ENCODE data around the gene ILK. TPM values are rescaled to one million over a fixed set of nuclear protein-coding genes. Genes with fewer than 3 reads are reported as not detected.

ILK gene
- total RNA-seq, 4 donors from 2014 or later = 159 to 211 (median 169) TPM

DNA sequence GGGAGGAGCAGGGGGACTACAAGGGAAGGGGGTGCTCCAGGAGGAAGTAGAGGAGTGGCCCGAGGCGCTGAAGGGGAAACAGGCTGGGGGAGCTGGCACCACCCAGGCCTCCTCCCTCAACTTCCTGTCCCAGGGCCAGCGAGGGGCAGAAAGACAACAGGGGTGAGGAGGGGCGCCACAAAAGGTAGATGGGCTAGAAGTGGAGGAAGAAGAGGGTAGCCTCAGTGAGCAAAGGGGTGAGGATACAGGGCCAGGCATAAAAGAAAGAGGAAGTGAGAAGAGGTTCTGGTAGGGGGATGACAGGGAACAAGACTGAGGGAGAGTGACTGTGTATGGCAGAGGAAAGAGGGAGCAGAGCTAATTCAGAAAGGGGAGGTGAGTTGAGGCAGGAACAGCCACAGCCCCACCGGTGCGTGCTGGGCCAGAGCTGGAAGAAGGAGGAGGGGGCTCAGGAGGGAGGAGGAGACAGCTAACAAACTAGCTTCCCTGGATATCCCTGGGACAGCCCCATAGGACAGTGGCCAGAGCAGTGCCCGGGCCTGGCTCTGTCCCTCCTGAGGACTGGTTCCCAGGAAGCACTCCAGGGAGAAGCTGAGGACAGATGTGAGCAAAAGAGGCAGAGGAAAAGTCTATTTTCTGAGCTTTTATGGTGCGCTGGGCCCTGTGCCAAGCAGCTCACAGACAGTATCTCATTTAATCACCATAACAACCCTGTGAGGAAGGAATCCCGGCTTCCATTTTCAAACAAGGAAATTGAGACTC is 43.5 kb downstream of the ILK start:
- Histone ChIP-seq H3K4me1 (peaks cover 20 to 31% (median 23%) of the 10 kb centered on the region in 4 donors), H3K27ac (peak overlapping the region; percentile 70 to 79 (median 72)), H3K9me3 (no peaks in the 10 kb centered on the region), H3K27me3 (no peaks in the 10 kb centered on the region), H3K4me3 (no peak overlapping the region), H3K36me3 (no peaks in the 10 kb centered on the region)
- in situ Hi-C loops (cut with MboI; ENCODE audit: low pct_ligation_motif_present in 1 of 4, low pct_unique_long_range_greater_than_20kb in 1 of 4, low sequenced_read_pairs in 3 of 4) (no loop called here), intact Hi-C loops (cut with DNase I; ENCODE audit: low total_unique reads) (no loop called here)
- 38 to 40% methylated on average over 5 to 9 of the region's 9 CpGs for WGBS, 2 donors (ENCODE audit: low coverage in 1 of 2)
- DNase-seq = no peak
- TF ChIP-seq POLR2A (IDR thresholded peaks at IDR 0.05) (no peak), EP300 (IDR thresholded peaks at IDR 0.05; ENCODE audit: low read depth) (no peak), POLR2AphosphoS5 (IDR thresholded peaks at IDR 0.05) (no peak)
- TF ChIP-seq, protein P1, sequence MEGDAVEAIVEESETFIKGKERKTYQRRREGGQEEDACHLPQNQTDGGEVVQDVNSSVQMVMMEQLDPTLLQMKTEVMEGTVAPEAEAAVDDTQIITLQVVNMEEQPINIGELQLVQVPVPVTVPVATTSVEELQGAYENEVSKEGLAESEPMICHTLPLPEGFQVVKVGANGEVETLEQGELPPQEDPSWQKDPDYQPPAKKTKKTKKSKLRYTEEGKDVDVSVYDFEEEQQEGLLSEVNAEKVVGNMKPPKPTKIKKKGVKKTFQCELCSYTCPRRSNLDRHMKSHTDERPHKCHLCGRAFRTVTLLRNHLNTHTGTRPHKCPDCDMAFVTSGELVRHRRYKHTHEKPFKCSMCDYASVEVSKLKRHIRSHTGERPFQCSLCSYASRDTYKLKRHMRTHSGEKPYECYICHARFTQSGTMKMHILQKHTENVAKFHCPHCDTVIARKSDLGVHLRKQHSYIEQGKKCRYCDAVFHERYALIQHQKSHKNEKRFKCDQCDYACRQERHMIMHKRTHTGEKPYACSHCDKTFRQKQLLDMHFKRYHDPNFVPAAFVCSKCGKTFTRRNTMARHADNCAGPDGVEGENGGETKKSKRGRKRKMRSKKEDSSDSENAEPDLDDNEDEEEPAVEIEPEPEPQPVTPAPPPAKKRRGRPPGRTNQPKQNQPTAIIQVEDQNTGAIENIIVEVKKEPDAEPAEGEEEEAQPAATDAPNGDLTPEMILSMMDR (IDR thresholded peaks at IDR 0.05) = no peak

DNA sequence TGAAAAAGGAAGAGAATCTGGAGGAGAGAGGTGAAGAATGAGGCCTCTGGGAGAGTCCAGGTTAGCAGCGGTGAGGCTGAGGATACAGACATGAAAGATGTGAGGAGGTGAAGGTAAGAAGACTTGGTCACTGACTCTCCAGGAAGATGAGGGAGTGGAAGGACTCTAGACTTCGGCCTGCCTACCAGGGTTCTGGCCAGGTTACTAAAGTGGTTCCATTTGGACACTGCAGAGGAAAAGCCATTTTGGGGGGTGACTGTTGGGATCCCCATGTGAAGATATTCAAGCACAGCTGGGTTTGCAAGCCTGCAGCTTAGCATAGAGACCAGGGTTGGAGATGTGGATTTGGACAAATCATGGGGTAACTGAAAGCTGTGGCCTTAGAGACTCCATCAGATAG is 44.3 kb downstream of the ILK start:
- Histone ChIP-seq H3K4me1 (peaks cover 20 to 31% (median 23%) of the 10 kb centered on the region in 4 donors), H3K4me3 (no peak overlapping the region), H3K36me3 (no peaks in the 10 kb centered on the region), H3K27me3 (no peaks in the 10 kb centered on the region), H3K27ac (peak overlapping the region; percentile 70 to 79 (median 72)), H3K9me3 (no peaks in the 10 kb centered on the region)
- in situ Hi-C loops (cut with MboI; ENCODE audit: low pct_ligation_motif_present in 1 of 4, low pct_unique_long_range_greater_than_20kb in 1 of 4, low sequenced_read_pairs in 3 of 4) (no loop called here), intact Hi-C loops (cut with DNase I; ENCODE audit: low total_unique reads) (no loop called here)
- WGBS, 2 donors (ENCODE audit: low coverage in 1 of 2) = 96 to 100% methylated on average over 2 of the region's 2 CpGs
- TF ChIP-seq EP300 (IDR thresholded peaks at IDR 0.05; ENCODE audit: low read depth) (no peak), POLR2AphosphoS5 (IDR thresholded peaks at IDR 0.05) (no peak), POLR2A (IDR thresholded peaks at IDR 0.05) (no peak)
- TF ChIP-seq, protein P1 (IDR thresholded peaks at IDR 0.05) = no peak
- DNase-seq = no peak

DNA sequence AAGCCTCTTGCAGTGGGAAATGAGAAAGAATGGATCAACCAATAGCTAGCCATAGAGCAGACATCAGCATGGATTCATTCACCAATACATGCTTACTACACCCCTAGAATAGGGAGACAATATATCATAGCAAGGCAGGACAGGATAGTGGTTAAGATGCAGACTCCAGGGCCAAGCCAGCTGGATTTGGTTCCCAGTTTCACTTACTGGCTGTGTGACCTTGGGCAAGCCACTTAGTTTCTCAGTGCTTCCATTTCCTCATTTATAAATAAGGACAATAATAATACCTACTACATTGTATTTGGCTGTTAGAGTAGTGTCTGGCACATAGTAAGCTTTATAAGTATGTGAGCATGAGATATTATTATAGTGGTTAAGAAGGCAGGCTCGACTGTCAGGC is 44.9 kb downstream of the ILK start:
- TF ChIP-seq EP300 (IDR thresholded peaks at IDR 0.05; ENCODE audit: low read depth) = no peak
- no peak for TF ChIP-seq POLR2A (IDR thresholded peaks at IDR 0.05)
- TF ChIP-seq, protein P1 (IDR thresholded peaks at IDR 0.05) = no peak
- no peak for TF ChIP-seq POLR2AphosphoS5 (IDR thresholded peaks at IDR 0.05)
- WGBS, 2 donors (ENCODE audit: low coverage in 1 of 2) = 56 to 71% methylated on average over 1 of the region's 1 CpG
- H3K36me3 ChIP-seq = no peaks in the 10 kb centered on the region
- no peaks in the 10 kb centered on the region for H3K9me3 ChIP-seq
- DNase-seq = no peak
- in situ Hi-C loops (cut with MboI; ENCODE audit: low pct_ligation_motif_present in 1 of 4, low pct_unique_long_range_greater_than_20kb in 1 of 4, low sequenced_read_pairs in 3 of 4) = no loop called here
- no peak overlapping the region for H3K4me3 ChIP-seq
- intact Hi-C loops (cut with DNase I; ENCODE audit: low total_unique reads) = no loop called here
- no peaks in the 10 kb centered on the region for H3K27me3 ChIP-seq
- H3K27ac ChIP-seq = peak overlapping the region; percentile 70 to 79 (median 72)
- peaks cover 20 to 31% (median 23%) of the 10 kb centered on the region in 4 donors for H3K4me1 ChIP-seq

DNA sequence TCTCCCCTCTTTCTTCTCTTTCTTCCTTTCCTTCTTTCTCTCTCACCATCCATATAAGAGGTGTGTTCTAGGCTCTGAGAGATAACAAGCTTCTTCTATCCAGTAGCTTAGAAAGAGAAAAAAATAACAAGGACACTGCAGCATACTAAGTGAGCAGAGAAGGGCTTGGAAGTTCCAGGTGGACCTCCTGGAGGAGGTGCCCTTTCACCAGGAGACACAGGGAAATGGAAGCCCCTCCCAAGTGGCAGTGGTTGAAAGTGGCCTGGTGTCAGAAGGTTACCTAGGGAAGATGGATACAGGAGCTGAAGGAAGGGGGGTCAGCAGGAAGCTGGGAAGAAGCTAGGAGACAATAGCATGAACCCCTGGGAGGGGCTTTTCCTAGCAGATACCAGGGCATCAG is 46.5 kb downstream of the ILK start:
- in situ Hi-C loops (cut with MboI; ENCODE audit: low pct_ligation_motif_present in 1 of 4, low pct_unique_long_range_greater_than_20kb in 1 of 4, low sequenced_read_pairs in 3 of 4) (no loop called here), intact Hi-C loops (cut with DNase I; ENCODE audit: low total_unique reads) (no loop called here)
- Histone ChIP-seq H3K9me3 (no peaks in the 10 kb centered on the region), H3K4me3 (no peak overlapping the region), H3K36me3 (no peaks in the 10 kb centered on the region), H3K27ac (no peak overlapping the region), H3K4me1 (peaks cover 20 to 34% (median 23%) of the 10 kb centered on the region in 4 donors), H3K27me3 (peaks cover 6% of the 10 kb centered on the region)
- DNase-seq = no peak
- TF ChIP-seq, protein P1 (IDR thresholded peaks at IDR 0.05) = no peak
- TF ChIP-seq POLR2A (IDR thresholded peaks at IDR 0.05) (no peak), POLR2AphosphoS5 (IDR thresholded peaks at IDR 0.05) (no peak), EP300 (IDR thresholded peaks at IDR 0.05; ENCODE audit: low read depth) (no peak)
